ENCODE measurements around the gene EPHA3. TPM values are rescaled to one million over a fixed set of nuclear protein-coding genes. Genes with fewer than 3 reads are reported as not detected.

EPHA3 gene
- total RNA-seq, 1 experiment from 2014 or later: 0.74 TPM

DNA sequence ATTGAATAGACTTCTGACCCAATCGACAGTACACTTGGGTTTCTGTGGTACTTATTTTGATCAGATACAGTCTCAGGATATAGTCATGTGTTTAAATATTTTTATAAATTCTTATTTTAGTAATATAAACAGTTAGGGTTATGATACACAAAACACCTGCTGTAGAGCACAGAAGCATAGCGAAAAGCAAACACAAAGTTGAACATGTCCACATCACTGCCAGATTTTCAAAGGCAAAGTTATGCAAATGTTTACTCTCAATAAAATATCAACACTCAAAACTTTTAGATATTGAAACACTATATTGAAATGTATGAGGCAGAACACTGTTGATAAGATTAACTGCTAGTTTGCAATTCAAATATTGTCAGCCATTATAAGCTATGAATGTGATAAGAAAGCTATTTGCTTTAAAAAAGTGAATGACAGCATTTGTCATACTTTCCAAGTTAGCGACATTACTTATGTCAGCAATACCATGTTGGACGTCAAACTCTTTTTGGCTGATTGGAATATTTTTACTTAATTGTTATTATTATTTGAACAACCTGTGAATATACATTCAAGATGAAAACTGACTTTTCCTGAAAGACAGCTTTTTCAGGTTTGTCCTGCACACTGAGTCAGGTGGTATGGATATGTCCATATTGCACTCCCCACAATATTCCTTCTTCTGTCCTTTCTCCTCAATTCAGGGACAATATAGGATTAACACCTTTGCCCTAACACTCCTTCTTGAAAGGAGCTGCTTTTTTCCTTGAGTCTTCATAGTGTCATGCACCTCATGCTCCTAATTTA is 367.1 kb downstream of the EPHA3 start:
- ChIA-PET POLR2A (no interaction called here), CTCF (no interaction called here)
- ATAC-seq (no peak), DNase-seq (ENCODE audit: low spot score) (no peak)
- Mint-ChIP-seq H3K4me1 (no peaks in the 10 kb centered on the region), H3K27me3 (ENCODE audit: low read depth) (no peaks in the 10 kb centered on the region), H3K36me3 (no peaks in the 10 kb centered on the region), H3K4me3 (no peak overlapping the region), H3K27ac (no peak overlapping the region), H3K9me3 (no peaks in the 10 kb centered on the region)
- TF ChIP-seq ZBTB21 (CRISPR knock-in tag; IDR thresholded peaks at IDR 0.05; ENCODE audit: borderline replicate concordance) (no peak), FOXJ3 (CRISPR knock-in tag; IDR thresholded peaks at IDR 0.05; ENCODE audit: borderline replicate concordance) (no peak), RELA (CRISPR knock-in tag; IDR thresholded peaks at IDR 0.05; ENCODE audit: borderline replicate concordance) (no peak), JAZF1 (CRISPR knock-in tag; IDR thresholded peaks at IDR 0.05) (no peak)
- TF ChIP-seq, protein P1, sequence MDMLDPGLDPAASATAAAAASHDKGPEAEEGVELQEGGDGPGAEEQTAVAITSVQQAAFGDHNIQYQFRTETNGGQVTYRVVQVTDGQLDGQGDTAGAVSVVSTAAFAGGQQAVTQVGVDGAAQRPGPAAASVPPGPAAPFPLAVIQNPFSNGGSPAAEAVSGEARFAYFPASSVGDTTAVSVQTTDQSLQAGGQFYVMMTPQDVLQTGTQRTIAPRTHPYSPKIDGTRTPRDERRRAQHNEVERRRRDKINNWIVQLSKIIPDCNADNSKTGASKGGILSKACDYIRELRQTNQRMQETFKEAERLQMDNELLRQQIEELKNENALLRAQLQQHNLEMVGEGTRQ (CRISPR knock-in tag; IDR thresholded peaks at IDR 0.05): no peak
- TF ChIP-seq, protein P2, sequence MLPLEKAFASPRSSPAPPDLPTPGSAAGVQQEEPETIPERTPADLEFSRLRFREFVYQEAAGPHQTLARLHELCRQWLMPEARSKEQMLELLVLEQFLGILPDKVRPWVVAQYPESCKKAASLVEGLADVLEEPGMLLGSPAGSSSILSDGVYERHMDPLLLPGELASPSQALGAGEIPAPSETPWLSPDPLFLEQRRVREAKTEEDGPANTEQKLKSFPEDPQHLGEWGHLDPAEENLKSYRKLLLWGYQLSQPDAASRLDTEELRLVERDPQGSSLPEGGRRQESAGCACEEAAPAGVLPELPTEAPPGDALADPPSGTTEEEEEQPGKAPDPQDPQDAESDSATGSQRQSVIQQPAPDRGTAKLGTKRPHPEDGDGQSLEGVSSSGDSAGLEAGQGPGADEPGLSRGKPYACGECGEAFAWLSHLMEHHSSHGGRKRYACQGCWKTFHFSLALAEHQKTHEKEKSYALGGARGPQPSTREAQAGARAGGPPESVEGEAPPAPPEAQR (CRISPR knock-in tag; IDR thresholded peaks at IDR 0.05): no peak

DNA sequence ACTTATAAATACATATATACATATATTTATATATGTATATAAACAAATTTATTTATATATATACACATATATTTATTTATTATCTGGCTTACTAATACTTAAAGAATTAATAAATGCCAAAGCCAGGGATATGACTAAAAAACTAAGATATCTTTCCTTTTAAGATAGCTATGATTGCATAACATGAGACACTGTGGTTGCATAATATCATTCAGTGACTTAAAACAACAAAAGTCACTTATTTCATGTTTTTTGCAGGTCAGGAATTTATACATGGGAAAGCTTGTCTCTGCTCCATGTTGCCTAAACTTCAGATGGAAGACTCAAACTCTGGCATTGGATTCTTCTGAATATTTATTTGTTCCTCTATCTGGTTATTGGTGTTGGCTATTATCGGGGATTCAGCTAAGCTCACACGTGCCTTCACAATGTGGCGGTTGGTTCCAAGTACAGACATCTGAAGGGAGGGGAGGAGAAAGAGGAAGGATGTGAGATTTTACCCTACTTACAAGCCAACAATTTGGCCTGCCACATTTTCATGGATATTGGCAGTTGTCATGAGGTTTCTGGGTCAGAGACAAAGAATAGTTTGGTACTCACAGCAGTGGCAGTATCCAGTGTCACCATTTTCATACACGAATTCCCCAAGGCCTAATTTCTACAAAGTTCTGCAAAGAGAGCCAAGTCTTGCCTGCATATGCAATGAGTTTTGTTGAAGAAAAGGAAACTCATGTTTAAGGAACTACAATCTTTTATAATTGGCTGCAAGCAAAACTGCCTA is 381.6 kb downstream of the EPHA3 start:
- DNase-seq (ENCODE audit: low spot score): no peak
- Mint-ChIP-seq H3K4me3 (no peak overlapping the region), H3K27ac (peak overlapping the region; percentile 37), H3K9me3 (peaks cover 5% of the 10 kb centered on the region; the same call in 1 of the 2 replicates), H3K36me3 (no peaks in the 10 kb centered on the region), H3K27me3 (ENCODE audit: low read depth) (no peaks in the 10 kb centered on the region), H3K4me1 (peaks cover 15% of the 10 kb centered on the region)
- ChIA-PET CTCF (no interaction called here), POLR2A (no interaction called here)
- TF ChIP-seq GABPB1 (CRISPR knock-in tag; IDR thresholded peaks at IDR 0.05) (no peak), TEAD1 (CRISPR knock-in tag; IDR thresholded peaks at IDR 0.05) (no peak), SMAD4 (CRISPR knock-in tag; IDR thresholded peaks at IDR 0.05) (no peak)
- TF ChIP-seq, protein P3, sequence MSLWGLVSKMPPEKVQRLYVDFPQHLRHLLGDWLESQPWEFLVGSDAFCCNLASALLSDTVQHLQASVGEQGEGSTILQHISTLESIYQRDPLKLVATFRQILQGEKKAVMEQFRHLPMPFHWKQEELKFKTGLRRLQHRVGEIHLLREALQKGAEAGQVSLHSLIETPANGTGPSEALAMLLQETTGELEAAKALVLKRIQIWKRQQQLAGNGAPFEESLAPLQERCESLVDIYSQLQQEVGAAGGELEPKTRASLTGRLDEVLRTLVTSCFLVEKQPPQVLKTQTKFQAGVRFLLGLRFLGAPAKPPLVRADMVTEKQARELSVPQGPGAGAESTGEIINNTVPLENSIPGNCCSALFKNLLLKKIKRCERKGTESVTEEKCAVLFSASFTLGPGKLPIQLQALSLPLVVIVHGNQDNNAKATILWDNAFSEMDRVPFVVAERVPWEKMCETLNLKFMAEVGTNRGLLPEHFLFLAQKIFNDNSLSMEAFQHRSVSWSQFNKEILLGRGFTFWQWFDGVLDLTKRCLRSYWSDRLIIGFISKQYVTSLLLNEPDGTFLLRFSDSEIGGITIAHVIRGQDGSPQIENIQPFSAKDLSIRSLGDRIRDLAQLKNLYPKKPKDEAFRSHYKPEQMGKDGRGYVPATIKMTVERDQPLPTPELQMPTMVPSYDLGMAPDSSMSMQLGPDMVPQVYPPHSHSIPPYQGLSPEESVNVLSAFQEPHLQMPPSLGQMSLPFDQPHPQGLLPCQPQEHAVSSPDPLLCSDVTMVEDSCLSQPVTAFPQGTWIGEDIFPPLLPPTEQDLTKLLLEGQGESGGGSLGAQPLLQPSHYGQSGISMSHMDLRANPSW (CRISPR knock-in tag; conservative IDR thresholded peaks at IDR 0.05; ENCODE audit: low read depth): no peak
- TF ChIP-seq, protein P4, sequence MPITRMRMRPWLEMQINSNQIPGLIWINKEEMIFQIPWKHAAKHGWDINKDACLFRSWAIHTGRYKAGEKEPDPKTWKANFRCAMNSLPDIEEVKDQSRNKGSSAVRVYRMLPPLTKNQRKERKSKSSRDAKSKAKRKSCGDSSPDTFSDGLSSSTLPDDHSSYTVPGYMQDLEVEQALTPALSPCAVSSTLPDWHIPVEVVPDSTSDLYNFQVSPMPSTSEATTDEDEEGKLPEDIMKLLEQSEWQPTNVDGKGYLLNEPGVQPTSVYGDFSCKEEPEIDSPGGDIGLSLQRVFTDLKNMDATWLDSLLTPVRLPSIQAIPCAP (CRISPR knock-in tag; IDR thresholded peaks at IDR 0.05): no peak
- no peak for ATAC-seq

DNA sequence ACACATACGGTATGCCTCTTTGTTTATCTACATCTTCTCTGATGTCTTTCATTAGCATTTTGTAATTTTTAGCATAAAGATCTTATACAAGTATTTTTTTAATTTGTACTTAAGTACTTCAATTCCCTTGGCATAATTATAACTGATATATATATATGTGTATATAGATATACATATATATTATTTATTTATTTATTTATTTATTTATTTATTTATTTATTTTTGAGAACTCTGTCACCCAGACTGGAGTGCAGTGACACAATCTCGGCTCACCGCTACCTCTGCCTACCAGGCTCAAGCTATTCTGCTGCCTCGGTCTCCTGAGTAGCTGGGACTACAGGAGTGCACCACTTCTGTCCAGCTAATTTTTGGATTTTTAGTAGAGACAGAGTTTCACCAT is 382.7 kb downstream of the EPHA3 start:
- DNase-seq (ENCODE audit: low spot score) (no peak), ATAC-seq (no peak)
- peaks cover 12% of the 10 kb centered on the region for H3K4me1 Mint-ChIP-seq
- no peak overlapping the region for H3K4me3 Mint-ChIP-seq
- POLR2A ChIA-PET: no interaction called here
- H3K27me3 Mint-ChIP-seq (ENCODE audit: low read depth): no peaks in the 10 kb centered on the region
- no peak overlapping the region for H3K27ac Mint-ChIP-seq
- no peaks in the 10 kb centered on the region for H3K36me3 Mint-ChIP-seq
- CTCF ChIA-PET: no interaction called here
- peaks cover 5% of the 10 kb centered on the region; the same call in 1 of the 2 replicates for H3K9me3 Mint-ChIP-seq
- TF ChIP-seq FOXP1 (CRISPR knock-in tag; IDR thresholded peaks at IDR 0.05; ENCODE audit: borderline replicate concordance) (no peak), TEAD1 (CRISPR knock-in tag; IDR thresholded peaks at IDR 0.05) (no peak), TEAD4 (CRISPR knock-in tag; IDR thresholded peaks at IDR 0.05) (no peak), FOXJ3 (CRISPR knock-in tag; IDR thresholded peaks at IDR 0.05; ENCODE audit: borderline replicate concordance) (no peak), PRRX2 (CRISPR knock-in tag; IDR thresholded peaks at IDR 0.05) (no peak)
- TF ChIP-seq, protein P5, sequence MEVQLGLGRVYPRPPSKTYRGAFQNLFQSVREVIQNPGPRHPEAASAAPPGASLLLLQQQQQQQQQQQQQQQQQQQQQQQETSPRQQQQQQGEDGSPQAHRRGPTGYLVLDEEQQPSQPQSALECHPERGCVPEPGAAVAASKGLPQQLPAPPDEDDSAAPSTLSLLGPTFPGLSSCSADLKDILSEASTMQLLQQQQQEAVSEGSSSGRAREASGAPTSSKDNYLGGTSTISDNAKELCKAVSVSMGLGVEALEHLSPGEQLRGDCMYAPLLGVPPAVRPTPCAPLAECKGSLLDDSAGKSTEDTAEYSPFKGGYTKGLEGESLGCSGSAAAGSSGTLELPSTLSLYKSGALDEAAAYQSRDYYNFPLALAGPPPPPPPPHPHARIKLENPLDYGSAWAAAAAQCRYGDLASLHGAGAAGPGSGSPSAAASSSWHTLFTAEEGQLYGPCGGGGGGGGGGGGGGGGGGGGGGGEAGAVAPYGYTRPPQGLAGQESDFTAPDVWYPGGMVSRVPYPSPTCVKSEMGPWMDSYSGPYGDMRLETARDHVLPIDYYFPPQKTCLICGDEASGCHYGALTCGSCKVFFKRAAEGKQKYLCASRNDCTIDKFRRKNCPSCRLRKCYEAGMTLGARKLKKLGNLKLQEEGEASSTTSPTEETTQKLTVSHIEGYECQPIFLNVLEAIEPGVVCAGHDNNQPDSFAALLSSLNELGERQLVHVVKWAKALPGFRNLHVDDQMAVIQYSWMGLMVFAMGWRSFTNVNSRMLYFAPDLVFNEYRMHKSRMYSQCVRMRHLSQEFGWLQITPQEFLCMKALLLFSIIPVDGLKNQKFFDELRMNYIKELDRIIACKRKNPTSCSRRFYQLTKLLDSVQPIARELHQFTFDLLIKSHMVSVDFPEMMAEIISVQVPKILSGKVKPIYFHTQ (CRISPR knock-in tag; IDR thresholded peaks at IDR 0.05): no peak
- TF ChIP-seq, protein P6, sequence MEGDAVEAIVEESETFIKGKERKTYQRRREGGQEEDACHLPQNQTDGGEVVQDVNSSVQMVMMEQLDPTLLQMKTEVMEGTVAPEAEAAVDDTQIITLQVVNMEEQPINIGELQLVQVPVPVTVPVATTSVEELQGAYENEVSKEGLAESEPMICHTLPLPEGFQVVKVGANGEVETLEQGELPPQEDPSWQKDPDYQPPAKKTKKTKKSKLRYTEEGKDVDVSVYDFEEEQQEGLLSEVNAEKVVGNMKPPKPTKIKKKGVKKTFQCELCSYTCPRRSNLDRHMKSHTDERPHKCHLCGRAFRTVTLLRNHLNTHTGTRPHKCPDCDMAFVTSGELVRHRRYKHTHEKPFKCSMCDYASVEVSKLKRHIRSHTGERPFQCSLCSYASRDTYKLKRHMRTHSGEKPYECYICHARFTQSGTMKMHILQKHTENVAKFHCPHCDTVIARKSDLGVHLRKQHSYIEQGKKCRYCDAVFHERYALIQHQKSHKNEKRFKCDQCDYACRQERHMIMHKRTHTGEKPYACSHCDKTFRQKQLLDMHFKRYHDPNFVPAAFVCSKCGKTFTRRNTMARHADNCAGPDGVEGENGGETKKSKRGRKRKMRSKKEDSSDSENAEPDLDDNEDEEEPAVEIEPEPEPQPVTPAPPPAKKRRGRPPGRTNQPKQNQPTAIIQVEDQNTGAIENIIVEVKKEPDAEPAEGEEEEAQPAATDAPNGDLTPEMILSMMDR (IDR thresholded peaks at IDR 0.05): no peak
- TF ChIP-seq, protein P7, sequence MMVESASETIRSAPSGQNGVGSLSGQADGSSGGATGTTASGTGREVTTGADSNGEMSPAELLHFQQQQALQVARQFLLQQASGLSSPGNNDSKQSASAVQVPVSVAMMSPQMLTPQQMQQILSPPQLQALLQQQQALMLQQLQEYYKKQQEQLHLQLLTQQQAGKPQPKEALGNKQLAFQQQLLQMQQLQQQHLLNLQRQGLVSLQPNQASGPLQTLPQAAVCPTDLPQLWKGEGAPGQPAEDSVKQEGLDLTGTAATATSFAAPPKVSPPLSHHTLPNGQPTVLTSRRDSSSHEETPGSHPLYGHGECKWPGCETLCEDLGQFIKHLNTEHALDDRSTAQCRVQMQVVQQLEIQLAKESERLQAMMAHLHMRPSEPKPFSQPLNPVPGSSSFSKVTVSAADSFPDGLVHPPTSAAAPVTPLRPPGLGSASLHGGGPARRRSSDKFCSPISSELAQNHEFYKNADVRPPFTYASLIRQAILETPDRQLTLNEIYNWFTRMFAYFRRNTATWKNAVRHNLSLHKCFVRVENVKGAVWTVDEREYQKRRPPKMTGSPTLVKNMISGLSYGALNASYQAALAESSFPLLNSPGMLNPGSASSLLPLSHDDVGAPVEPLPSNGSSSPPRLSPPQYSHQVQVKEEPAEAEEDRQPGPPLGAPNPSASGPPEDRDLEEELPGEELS (CRISPR knock-in tag; IDR thresholded peaks at IDR 0.05): no peak

Measured in WTC11 (cell line).